K562 (cell line): ENCODE measurements around the gene SYNRG. TPM values are rescaled to one million over a fixed set of nuclear protein-coding genes. Genes with fewer than 3 reads are reported as not detected.

Experiments
- CBFA2T2 ChIP-seq: fragments of 450-650 bp; conservative IDR thresholded peaks from 2 replicates; pipeline ENCODE4 v1.6.1; 2017; ENCODE audit warnings: mild to moderate bottlenecking
- CHAMP1 ChIP-seq: fragments of 450-650 bp; IDR thresholded peaks from 2 replicates; pipeline ENCODE4 v1.6.1; 2016; ENCODE audit warnings: mild to moderate bottlenecking
- CTBP1 ChIP-seq: fragments of 450-650 bp; IDR thresholded peaks from 2 replicates; pipeline ENCODE4 v1.6.1; 2016; ENCODE audit warnings: borderline replicate concordance
- FOSL1 ChIP-seq: fragments of 200-800 bp; sonication (Bioruptor generic); conservative IDR thresholded peaks from 2 replicates; pipeline ENCODE4 v1.6.1; 2016; ENCODE audit warnings: missing genetic modification characterization, missing compliant biosample characterization
- FOXM1 ChIP-seq, 2 experiments: fragments of 450-650 bp in 1 of 2; sonication (generic) in 1 of 2; formaldehyde crosslinking in 1 of 2; IDR thresholded peaks; 2 replicates each; pipeline versions ENCODE4 v1.6.1 to v1.9.0; 2017 to 2022; ENCODE audit warnings: low read depth in 2 of 2, mild to moderate bottlenecking in 2 of 2, missing genetic modification reagents in 1 of 2, moderate library complexity in 1 of 2
- KAT8 ChIP-seq: fragments of 450-650 bp; IDR thresholded peaks from 2 replicates; pipeline ENCODE4 v1.6.1; 2016; ENCODE audit warnings: low read depth, mild to moderate bottlenecking
- KLF6 ChIP-seq: fragments of 250-450 bp; sonication (Bioruptor Pico); IDR thresholded peaks from 2 replicates; pipeline ENCODE4 v1.4.0; 2020; ENCODE audit warnings: mild to moderate bottlenecking, moderate library complexity, borderline replicate concordance
- NR2F6 ChIP-seq: fragments of 450-650 bp; formaldehyde crosslinking; IDR thresholded peaks from 2 replicates; pipeline ENCODE4 v1.4.0; 2020; ENCODE audit warnings: mild to moderate bottlenecking
- PML ChIP-seq: IDR thresholded peaks from 2 replicates; pipeline ENCODE4 v1.6.1; 2012; ENCODE audit warnings: low read length, inconsistent platforms
- RBBP5 ChIP-seq: fragments of 200-600 bp; sonication (generic); IDR thresholded peaks from 2 replicates; pipeline ENCODE4 v1.6.1; 2012; ENCODE audit warnings: borderline replicate concordance, mild to moderate bottlenecking, low read length, control low read depth, inconsistent platforms; ENCODE audit not compliant: insufficient read depth, poor library complexity, severe bottlenecking
- RREB1 ChIP-seq: fragments of 250-450 bp; sonication (Bioruptor Pico); IDR thresholded peaks from 2 replicates; pipeline ENCODE4 v1.4.0; 2020
- YY1 ChIP-seq, 3 experiments: IDR thresholded peaks; 2 replicates each; pipeline ENCODE4 v1.6.1; 2011; ENCODE audit warnings: low read length in 2 of 3, mild to moderate bottlenecking in 2 of 3, moderate library complexity in 2 of 3, borderline replicate concordance in 1 of 3, control low read depth in 1 of 3, low read depth in 1 of 3; ENCODE audit not compliant: insufficient read depth in 3 of 3, insufficient replicate concordance in 2 of 3, control insufficient read depth in 1 of 3, insufficient read length in 1 of 3; ENCODE audit errors: extremely low read depth in 1 of 3
- ZNF512 ChIP-seq: IDR thresholded peaks from 2 replicates; pipeline ENCODE4 v1.6.1; 2016; ENCODE audit warnings: missing genetic modification characterization, missing compliant biosample characterization
- ZNF586 ChIP-seq: fragments of 450-650 bp; formaldehyde crosslinking; conservative IDR thresholded peaks from 2 replicates; pipeline ENCODE4 v1.4.0; 2020; ENCODE audit warnings: mild to moderate bottlenecking, moderate library complexity
- polyA plus RNA-seq, 8 experiments: library from polyadenylated mRNA; depleted of rRNA in 4 of 8; stranded (reverse) in 5 of 8; unstranded in 3 of 8; fragments of >200 nt; fragmentation: Nextera tagmentation in 2 of 8; fragmentation: Illumina TruSeq in 1 of 8; extraction: Ambion mirVana in 2 of 8; extraction: Trizol in 1 of 8; gene quantifications; 2 replicates each; pipeline versions ENCODE4 v1.2.1 to v1.2.3, GENCODE V29; 2011 to 2014; ENCODE audit warnings: inconsistent platforms in 1 of 8, missing spikeins in 1 of 8
- total RNA-seq, 7 experiments: library from RNA; depleted of rRNA in 6 of 7; stranded (reverse); fragments of >200 nt in 6 of 7; fragmentation: Illumina TruSeq in 2 of 7; extraction: Trizol in 2 of 7; gene quantifications; 2 replicates each; pipeline versions ENCODE4 v1.2.1 to v1.2.3, GENCODE V29; 2011 to 2021; ENCODE audit warnings: low replicate concordance in 1 of 7

SYNRG gene
- total and polyA plus RNA-seq, 9 of the 15 experiments (the other 6 are each of a cell fraction or from before 2014, with no cell fraction given): 2.9 to 28.2 (median 15.1) TPM

DNA sequence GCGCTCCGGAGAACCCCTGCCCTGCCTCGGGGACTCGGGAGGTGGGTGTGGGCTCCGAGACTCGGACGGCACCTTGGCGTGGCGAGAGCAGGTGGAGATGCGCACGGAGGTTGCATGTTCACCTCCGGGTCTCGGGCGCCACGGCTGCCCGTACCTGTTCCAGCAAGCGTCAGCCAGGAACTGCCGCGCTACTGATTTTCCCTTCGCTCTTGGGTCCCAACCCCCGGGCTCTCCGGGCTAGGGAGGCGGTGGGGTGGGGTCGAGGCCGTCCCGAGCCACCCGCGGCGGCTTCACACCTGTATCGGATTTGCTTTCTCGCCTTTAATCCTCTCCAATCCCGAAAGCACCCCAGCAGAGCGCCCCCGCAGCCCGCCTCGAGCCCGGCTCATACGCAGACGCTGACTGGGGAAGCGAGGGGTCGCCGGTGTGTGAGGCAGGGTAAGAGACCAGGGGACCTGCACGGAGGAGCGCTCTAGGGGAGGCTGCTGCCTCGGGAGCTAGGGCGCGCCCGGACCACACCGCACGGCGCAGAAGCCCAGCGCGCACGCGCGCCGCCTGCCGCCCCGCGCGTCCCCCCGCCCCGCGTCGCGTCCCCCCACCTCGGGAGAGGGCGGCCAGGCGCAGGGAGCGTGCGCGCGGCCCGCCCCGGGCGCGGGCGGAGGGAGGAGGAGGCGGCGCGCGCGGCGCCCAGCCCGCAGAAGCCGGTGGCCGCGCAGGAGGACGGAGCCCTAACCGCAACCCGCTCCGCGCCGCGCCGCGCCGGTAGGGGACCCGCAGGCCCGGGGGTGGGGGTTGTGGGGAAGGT, 119.8 kb downstream of the SYNRG start, which contains the start of gene DUSP14 (continued):
- TF ChIP-seq RREB1 (CRISPR knock-in tag) (no peak), KLF6 (CRISPR knock-in tag) (no peak), FOSL1 (tag) (no peak), FOXM1 (IDR thresholded peaks at IDR 0.05; ENCODE audit: low read depth) (no peak), FOXM1 (CRISPR knock-in tag; IDR thresholded peaks at IDR 0.05; ENCODE audit: low read depth) (no peak), CHAMP1 (no peak), YY1 (IDR thresholded peaks at IDR 0.05; ENCODE audit: borderline replicate concordance in 1 of 3, control insufficient read depth in 1 of 3, extremely low read depth in 1 of 3, insufficient read depth in 3 of 3, insufficient read length in 1 of 3, insufficient replicate concordance in 2 of 3, low read depth in 1 of 3, low read length in 2 of 3) (peak in 1 of 3 experiments; percentile 3), PML (peak; percentile 31; the same call in 1 of the 2 replicates), KAT8 (no peak), NR2F6 (no peak), CBFA2T2 (no peak), CTBP1 (peak; percentile 60), RBBP5 (peak; percentile 56), ZNF586 (CRISPR knock-in tag) (no peak), ZNF512 (tag) (no peak)
